ENCODE results near the gene BNIP3. TPM values are rescaled to one million over a fixed set of nuclear protein-coding genes. Genes with fewer than 3 reads are reported as not detected.
A peak's percentile ranks its signal among the peaks of the same experiment; 100 is the strongest.

The BNIP3 gene
- total RNA-seq, 2 donors from 2014 or later = 31.3 to 51.7 TPM

GRCh38 chr10:131934769-131935168, 47.0 kb downstream of the BNIP3 start:
- Mint-ChIP-seq H3K4me3 (no peak overlapping the region), H3K4me1 (ENCODE audit: low read depth) (peaks cover 29% of the 10 kb centered on the region), H3K36me3 (ENCODE audit: insufficient read depth in 2 of 2) (peaks cover 1% of the 10 kb centered on the region in 2 donors), H3K27ac (no peak overlapping the region), H3K27me3 (ENCODE audit: low read depth) (no peaks in the 10 kb centered on the region), H3K9me3 (no peaks in the 10 kb centered on the region)
- DNase-seq (no peak), ATAC-seq (replicated peaks in 1 of 2) (no peak)

GRCh38 chr10:131933696-131934086, 48.0 kb downstream of the BNIP3 start:
- Mint-ChIP-seq H3K4me1 (ENCODE audit: low read depth) (peaks cover 40% of the 10 kb centered on the region), H3K36me3 (ENCODE audit: insufficient read depth in 2 of 2) (peaks cover 1% of the 10 kb centered on the region in 2 donors), H3K4me3 (no peak overlapping the region), H3K27me3 (ENCODE audit: low read depth) (no peaks in the 10 kb centered on the region), H3K27ac (no peak overlapping the region), H3K9me3 (no peaks in the 10 kb centered on the region)
- no peak for ATAC-seq (replicated peaks in 1 of 2)
- DNase-seq = no peak

- DNase-seq = no peak
- Mint-ChIP-seq H3K27ac (no peak overlapping the region), H3K9me3 (no peaks in the 10 kb centered on the region), H3K4me3 (no peak overlapping the region), H3K36me3 (ENCODE audit: insufficient read depth in 2 of 2) (peaks cover 1% of the 10 kb centered on the region in 2 donors), H3K27me3 (ENCODE audit: low read depth) (no peaks in the 10 kb centered on the region), H3K4me1 (ENCODE audit: low read depth) (peaks cover 45% of the 10 kb centered on the region)
- ATAC-seq (replicated peaks in 1 of 2) = no peak
Measured at GRCh38 chr10:131933016-131933695, 48.6 kb downstream of the BNIP3 start.

GRCh38 chr10:131931981-131932380, 49.7 kb downstream of the BNIP3 start:
- Mint-ChIP-seq H3K4me3 (no peak overlapping the region), H3K27ac (no peak overlapping the region), H3K27me3 (ENCODE audit: low read depth) (no peaks in the 10 kb centered on the region), H3K36me3 (ENCODE audit: insufficient read depth in 2 of 2) (peaks cover 1% of the 10 kb centered on the region in 2 donors), H3K4me1 (ENCODE audit: low read depth) (peaks cover 57% of the 10 kb centered on the region), H3K9me3 (no peaks in the 10 kb centered on the region)
- DNase-seq = no peak
- no peak for ATAC-seq (replicated peaks in 1 of 2)

GRCh38 chr10:131930586-131931330, 51.0 kb downstream of the BNIP3 start:
- H3K9me3 Mint-ChIP-seq = no peaks in the 10 kb centered on the region
- no peak overlapping the region for H3K27ac Mint-ChIP-seq
- no peak for ATAC-seq (replicated peaks in 1 of 2)
- no peak overlapping the region for H3K4me3 Mint-ChIP-seq
- peaks cover 1% of the 10 kb centered on the region in 2 donors for H3K36me3 Mint-ChIP-seq (ENCODE audit: insufficient read depth in 2 of 2)
- H3K27me3 Mint-ChIP-seq (ENCODE audit: low read depth) = no peaks in the 10 kb centered on the region
- no peak for DNase-seq
- H3K4me1 Mint-ChIP-seq (ENCODE audit: low read depth) = peaks cover 65% of the 10 kb centered on the region

- H3K27ac Mint-ChIP-seq = no peak overlapping the region
- H3K4me1 Mint-ChIP-seq (ENCODE audit: low read depth) = peaks cover 68% of the 10 kb centered on the region
- no peaks in the 10 kb centered on the region for H3K27me3 Mint-ChIP-seq (ENCODE audit: low read depth)
- H3K36me3 Mint-ChIP-seq (ENCODE audit: insufficient read depth in 2 of 2) = peaks cover 2 to 6% of the 10 kb centered on the region in 2 donors
- H3K4me3 Mint-ChIP-seq = peak overlapping the region in 1 of 2 donors; percentile 44
- DNase-seq (no peak), ATAC-seq (replicated peaks in 1 of 2) (no peak)
- H3K9me3 Mint-ChIP-seq = no peaks in the 10 kb centered on the region
Measured at GRCh38 chr10:131930150-131930549, 51.6 kb downstream of the BNIP3 start.

GRCh38 chr10:131929122-131929845, 52.4 kb downstream of the BNIP3 start:
- Mint-ChIP-seq H3K27me3 (ENCODE audit: low read depth) (no peaks in the 10 kb centered on the region), H3K27ac (no peak overlapping the region), H3K36me3 (ENCODE audit: insufficient read depth in 2 of 2) (peaks cover 4 to 12% of the 10 kb centered on the region in 2 donors), H3K9me3 (no peaks in the 10 kb centered on the region), H3K4me1 (ENCODE audit: low read depth) (peaks cover 70% of the 10 kb centered on the region), H3K4me3 (peak overlapping the region; percentile 44 to 55)
- ATAC-seq (replicated peaks in 1 of 2) (no peak), DNase-seq (no peak)

GRCh38 chr10:131928248-131929095, 53.3 kb downstream of the BNIP3 start:
- peak overlapping the region; percentile 70 to 72 for H3K4me3 Mint-ChIP-seq
- H3K9me3 Mint-ChIP-seq = no peaks in the 10 kb centered on the region
- DNase-seq (peak; percentile 68 to 75), ATAC-seq (replicated peaks in 1 of 2) (peak; percentile 88)
- H3K36me3 Mint-ChIP-seq (ENCODE audit: insufficient read depth in 2 of 2) = peaks cover 4 to 12% of the 10 kb centered on the region in 2 donors
- no peaks in the 10 kb centered on the region for H3K27me3 Mint-ChIP-seq (ENCODE audit: low read depth)
- H3K27ac Mint-ChIP-seq = peak overlapping the region; percentile 45
- peaks cover 67% of the 10 kb centered on the region for H3K4me1 Mint-ChIP-seq (ENCODE audit: low read depth)

GRCh38 chr10:131926743-131927595, 54.8 kb downstream of the BNIP3 start:
- H3K27me3 Mint-ChIP-seq (ENCODE audit: low read depth) = no peaks in the 10 kb centered on the region
- no peak overlapping the region for H3K27ac Mint-ChIP-seq
- ATAC-seq (replicated peaks in 1 of 2) = no peak
- peaks cover 74% of the 10 kb centered on the region for H3K4me1 Mint-ChIP-seq (ENCODE audit: low read depth)
- peaks cover 0 to 4% of the 10 kb centered on the region in 2 donors for H3K9me3 Mint-ChIP-seq
- peaks cover 5 to 16% of the 10 kb centered on the region in 2 donors for H3K36me3 Mint-ChIP-seq (ENCODE audit: insufficient read depth in 2 of 2)
- peak overlapping the region; percentile 3 to 29 for H3K4me3 Mint-ChIP-seq
- no peak for DNase-seq

GRCh38 chr10:131926253-131926652, 55.5 kb downstream of the BNIP3 start:
- H3K4me3 Mint-ChIP-seq = no peak overlapping the region
- peaks cover 0 to 4% of the 10 kb centered on the region in 2 donors for H3K9me3 Mint-ChIP-seq
- peaks cover 5 to 16% of the 10 kb centered on the region in 2 donors for H3K36me3 Mint-ChIP-seq (ENCODE audit: insufficient read depth in 2 of 2)
- H3K27ac Mint-ChIP-seq = no peak overlapping the region
- H3K4me1 Mint-ChIP-seq (ENCODE audit: low read depth) = peaks cover 77% of the 10 kb centered on the region
- DNase-seq = no peak
- no peak for ATAC-seq (replicated peaks in 1 of 2)
- H3K27me3 Mint-ChIP-seq (ENCODE audit: low read depth) = no peaks in the 10 kb centered on the region

GRCh38 chr10:131925716-131926115, 56.0 kb downstream of the BNIP3 start:
- peaks cover 0 to 4% of the 10 kb centered on the region in 2 donors for H3K9me3 Mint-ChIP-seq
- ATAC-seq (replicated peaks in 1 of 2) = no peak

More at GRCh38 chr10:131925716-131926115, 56.0 kb downstream of the BNIP3 start:
- DNase-seq = no peak
- peaks cover 77% of the 10 kb centered on the region for H3K4me1 Mint-ChIP-seq (ENCODE audit: low read depth)
- H3K27me3 Mint-ChIP-seq (ENCODE audit: low read depth) = no peaks in the 10 kb centered on the region
- no peak overlapping the region for H3K4me3 Mint-ChIP-seq
- peaks cover 5 to 18% of the 10 kb centered on the region in 2 donors for H3K36me3 Mint-ChIP-seq (ENCODE audit: insufficient read depth in 2 of 2)
- no peak overlapping the region for H3K27ac Mint-ChIP-seq
